ENCODE results near the gene FGF14.

Gene FGF14

DNA sequence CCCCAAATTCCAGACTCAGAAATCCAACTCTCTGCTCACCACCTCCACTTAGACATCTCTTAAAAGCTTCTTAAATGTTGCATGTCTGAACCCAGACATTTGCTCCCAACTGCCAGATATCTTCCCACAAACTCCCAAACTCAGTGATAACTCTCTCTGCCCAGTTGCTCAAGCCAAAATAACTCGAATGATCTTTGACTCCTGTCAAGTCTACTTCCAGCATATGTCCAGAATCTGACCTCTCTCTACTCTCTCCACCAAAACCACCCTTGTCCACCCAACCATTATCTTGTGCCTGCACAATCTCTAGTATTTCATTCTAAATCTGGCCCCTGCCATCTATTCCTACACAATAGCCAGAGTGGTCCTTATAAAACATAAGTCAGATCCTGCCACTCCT, 99.3 kb downstream of the FGF14 start:
- DNase-seq, result no peak

DNA sequence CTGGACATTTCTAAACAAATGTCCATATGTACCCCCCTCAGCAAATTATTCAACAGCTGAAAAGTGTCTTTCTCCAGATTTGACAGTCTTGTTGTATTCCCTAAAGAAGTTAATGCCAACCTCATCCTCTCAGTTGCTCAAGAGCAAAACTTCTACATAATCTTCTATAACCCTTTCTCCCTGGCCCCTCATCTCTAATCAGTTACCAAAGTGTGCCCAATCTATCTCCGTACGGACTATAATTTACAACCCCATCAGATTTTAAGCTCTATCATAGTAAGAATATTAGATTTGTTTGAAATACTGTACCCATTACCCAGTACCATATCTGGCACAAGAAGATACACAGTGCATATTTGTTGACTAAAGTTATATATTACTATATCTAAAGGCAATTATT, 101.5 kb downstream of the FGF14 start:
- no peak for DNase-seq

DNA sequence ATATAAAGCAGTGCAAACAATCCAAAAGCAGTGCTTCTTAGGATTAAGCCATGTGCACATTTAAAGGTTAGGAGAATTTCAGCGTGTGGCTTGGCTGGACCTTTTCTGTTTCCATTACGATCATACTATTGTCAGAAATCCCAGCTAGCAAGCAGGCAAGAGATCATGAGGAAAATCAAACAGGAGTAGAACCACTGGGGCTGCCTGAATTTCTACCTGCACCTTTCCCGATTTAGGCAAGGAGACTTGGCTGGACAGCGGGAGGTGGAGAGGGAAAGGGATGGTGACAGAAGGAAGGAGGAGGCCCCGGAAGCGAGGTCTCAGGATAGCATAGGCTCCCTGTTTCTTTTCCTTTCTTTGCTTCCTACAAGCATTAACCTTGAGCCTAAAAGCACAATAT, 102.5 kb downstream of the FGF14 start:
- DNase-seq, result no peak

DNA sequence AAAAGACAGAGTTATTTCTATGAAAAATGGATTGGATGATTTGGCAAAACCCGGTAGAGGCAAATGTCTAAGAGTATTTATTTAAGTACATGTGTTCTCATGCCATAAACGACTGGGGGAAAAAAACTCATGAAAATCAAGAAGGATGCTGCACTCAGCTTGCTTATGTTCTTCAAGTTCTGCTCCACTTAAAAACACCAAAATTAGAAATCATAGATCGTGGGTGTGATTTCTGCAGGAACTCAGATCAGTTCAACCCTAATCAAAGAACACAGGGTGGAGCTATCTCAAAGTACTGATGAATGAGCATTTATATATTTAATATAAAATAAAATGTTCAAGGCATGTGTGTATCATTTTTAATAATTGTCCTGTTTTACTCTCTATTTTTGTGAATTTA, 103.8 kb downstream of the FGF14 start:
- DNase-seq, result no peak

DNA sequence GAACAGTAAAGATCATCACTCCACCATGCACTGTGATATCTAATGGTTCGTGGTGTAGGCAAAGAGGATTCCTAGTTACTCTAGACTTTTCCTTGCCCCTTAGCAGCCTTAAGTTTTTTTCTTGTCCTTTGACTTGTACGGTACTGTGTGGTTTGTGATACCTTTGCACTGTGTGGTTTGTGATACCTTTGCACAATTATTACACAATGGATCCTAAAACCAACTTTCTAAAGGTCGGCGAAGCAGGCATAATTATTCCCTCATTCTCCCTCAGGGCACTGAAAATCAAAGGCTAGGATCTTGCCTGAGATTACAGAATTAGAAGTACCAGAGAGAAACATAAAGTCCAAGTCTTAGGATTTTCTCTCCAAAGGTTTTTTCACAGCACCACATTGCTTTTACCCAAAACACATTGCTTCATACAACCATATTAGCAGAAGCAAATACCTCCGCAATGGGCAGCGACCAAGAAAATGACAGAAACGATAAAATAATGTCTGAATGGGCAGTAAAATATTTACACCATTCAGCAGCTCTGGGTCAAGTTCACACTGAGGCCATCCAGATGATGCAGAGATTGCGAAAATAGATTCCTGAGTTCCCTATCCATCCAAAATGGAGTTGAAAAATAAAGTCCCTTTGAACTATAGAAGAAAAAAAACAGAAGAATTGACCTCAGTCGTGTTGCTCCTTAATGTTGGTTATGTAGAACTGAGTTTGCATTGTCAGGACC, 106.4 kb downstream of the FGF14 start:
- DNase-seq, result no peak

DNA sequence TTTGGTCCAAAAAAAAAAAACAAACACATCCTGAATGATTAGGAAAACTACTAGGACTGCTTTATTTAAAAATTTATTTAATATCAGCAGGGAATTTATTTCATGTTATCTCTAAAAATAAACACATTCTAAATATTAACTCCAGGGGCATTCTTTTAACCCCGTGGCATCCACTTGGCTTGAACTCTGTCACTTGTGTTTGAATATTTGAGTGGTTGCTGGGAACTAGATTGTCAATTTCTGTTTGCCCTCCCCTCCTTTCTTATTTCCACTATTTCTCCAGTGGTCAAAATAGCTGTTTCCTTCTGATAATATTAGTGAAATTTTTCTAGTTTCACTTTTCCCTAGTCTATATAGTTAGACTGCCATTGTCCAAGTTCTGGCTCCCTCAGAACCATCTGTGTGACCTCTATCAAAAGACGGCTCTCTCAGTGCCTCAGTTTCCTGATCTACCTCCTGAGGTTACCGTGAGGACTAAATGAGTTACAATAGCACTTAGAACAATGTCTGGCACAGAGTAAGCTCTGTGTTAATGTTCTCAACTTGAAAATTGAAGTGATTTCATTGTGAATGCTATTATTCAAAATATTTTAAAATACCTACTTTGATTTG, 107.3 kb downstream of the FGF14 start:
- no peak for DNase-seq

DNA sequence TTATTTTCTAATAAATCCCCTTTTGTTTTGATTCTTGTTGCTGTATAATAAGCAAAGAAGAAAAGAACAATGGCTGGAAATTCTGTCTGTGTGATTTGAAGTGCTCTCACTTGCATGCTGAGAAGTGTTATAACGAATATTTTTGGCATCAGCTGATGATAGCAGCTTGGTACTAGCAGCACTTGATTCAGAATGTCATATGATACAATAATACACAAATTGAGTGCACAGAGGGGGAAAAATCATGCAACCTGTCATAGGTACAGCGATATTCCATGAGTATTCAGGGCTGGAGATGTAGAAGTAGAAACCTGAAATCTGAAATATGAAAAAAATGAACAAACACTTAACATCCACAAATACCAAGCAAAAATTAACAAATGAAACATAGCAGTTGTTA, 108.1 kb downstream of the FGF14 start:
- no peak for DNase-seq

DNA sequence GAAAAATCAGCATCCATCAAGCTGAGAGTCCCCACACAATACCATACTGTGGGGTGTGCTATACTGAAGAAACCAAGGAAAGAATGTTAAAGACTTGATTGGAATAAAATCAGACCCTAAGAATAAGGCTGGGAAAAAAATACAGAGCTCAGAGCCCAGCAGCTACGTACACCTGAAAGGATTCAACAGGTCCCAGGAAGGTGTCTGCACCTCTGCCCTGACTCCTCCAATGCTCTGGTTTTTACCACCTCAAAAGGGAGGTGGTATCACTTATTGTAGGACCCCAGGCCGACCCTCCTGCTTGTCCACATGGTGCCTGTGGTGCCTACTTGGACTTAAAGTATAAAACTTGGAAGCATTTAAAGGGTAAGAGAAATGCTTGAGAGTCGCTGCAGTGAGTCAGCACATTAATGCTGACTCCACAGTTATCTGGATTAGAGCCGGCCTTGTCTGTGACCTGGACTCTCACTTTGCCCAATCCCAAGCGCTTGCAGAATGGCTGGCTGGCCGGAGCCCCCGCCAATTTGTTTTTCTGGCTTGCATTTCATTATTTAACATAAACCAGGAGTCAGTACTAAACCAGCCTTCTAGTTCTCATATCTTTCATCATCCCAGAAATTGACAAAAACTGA, 110.1 kb downstream of the FGF14 start:
- no peak for DNase-seq

DNA sequence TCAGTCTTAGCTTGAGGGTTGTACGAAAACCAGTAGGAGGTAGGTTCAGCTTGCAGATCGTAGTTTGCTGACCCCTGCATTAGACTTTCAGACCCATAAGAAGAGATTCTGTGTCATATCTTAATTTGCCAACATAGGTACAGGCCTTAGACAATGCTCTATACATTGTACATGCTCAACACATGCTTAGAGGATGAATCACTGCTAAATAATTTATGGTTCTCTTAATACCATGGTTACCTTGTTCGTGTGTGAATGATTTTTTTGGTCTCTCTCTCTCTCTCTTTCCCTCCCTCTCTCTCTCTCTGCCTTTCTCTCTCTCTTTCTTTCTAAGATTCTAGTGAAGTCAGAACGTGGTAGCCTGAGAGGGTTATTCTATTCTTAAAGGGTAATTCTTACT, 112.2 kb downstream of the FGF14 start:
- DNase-seq, result no peak

DNA sequence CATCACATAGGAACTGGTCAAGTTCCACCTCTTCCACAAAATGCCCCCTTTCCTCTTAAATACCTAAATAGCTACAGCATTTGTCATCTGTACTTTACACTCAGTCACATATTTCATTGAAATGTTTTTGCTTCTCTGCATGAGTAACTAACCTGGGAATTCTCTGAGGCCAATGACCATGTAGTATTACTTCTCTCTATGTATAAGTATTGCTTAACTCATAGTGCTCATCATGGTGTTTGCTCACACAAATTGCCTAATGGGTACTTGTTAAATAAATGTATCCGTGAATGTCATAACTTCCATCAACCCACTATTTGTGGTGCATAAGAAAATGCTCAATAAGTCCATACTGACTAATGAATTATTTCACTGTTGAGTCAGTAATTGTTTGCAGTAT, 115.5 kb downstream of the FGF14 start:
- DNase-seq, result no peak

DNA sequence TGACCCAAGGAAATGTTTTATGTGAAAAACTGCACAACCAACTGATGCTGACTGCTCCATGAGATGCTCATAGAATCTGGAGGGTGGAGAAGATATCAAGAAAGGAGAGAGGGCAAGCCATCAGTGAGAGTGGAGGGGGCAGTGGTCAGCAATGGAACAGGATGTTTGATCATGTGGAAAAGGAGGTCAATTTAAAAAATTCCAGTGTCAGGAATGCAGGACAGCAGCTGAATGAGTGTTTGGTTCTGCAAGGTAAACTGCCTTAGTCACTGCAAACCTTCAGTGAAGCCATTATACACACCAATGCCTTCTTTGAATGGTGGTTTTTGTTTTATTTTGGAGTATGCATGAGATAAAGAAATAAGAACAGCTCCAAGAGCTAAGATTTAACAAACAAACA, 121.5 kb downstream of the FGF14 start:
- no peak for DNase-seq

DNA sequence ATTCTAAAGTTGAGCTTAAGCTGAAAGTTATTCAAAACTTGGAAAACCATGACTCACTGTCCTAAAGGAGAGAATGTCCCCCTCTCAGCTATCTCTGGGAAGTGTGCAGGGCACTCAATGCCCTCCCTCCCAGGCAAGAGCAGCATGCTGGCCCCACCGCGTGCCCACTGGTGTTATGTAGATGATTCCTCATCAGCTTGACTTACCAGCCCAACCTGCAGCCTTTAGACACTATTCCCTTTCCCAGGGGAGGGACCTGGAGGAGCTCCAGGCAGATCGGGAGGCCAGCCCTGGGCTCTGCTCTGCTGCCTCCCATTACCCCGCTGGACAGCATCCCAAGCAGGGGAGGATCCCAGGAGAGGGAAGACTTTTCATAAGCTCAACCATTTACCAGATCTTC, 124.6 kb downstream of the FGF14 start:
- no peak for DNase-seq

DNA sequence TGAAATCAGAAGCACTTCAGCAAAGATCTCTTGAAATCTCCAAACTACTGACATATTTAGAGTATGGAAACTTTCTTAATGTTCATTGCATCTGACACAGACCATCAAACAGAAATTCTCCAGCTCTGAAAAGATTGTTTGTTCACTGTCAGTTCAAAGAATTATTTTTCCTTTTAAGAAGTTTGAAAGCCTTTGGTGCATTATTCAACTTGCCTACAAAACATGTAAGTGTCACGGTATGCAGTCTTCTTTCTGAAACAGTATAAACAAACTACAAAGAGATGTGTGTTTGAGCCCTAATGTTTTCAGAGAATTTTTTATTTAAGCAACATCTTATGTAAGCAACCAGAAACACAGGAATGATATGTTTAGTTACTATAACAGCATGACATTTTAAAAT, 125.4 kb downstream of the FGF14 start:
- no peak for DNase-seq

DNA sequence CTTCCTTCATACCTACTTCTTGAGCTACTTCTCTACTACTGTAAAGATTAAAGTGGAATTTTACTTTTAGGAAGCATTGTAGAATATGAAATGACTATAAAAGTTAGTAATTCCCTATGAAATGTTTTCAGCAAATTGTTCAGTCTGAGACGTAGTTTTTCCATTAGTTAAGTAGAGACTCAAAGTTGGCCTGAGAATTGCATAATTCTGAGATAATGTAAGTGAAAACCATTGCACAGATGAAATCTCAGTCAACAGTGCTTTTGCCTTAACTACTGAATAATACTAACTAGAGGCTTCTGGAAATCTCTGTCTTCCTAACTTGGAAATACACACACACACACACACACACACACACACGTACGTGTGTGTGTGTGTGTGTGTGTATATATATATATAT, 125.9 kb downstream of the FGF14 start:
- no peak for DNase-seq

DNA sequence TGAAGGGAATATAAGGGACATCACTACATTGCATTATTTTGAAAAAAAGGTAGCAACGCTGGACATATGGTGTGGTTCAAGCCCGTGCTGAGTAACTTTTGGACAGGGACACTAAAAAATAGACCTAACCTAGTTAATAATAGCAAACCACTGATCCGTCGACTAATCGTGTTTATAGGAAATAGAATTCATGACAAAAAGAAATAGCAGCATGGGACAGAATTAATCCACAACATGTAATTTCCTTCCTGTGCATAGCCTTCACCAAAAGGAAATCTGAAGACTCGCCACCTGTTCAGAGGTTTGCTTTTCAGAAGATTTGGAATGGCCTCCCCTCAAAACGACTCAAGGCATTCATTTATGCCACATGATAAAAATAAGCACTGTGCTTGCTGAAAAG, 128.7 kb downstream of the FGF14 start:
- no peak for DNase-seq

DNA sequence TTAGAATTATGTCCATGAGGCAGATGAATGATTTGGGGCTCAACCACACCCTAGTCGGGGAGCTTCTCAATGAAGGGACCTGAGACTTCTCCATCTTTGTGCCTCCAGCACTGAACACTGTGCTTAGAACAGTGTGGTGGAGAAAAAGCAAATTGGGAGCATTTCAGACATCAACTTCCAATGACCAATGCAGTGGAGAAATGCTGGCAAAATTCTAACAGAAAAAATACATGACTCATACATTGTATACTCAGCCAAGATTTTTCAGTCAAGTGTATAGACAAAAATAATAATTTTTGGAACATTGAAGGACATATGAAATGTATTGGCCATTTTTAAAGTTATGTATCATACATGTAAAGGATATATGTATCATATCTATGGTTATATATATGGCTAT, 134.7 kb downstream of the FGF14 start:
- no peak for DNase-seq

DNA sequence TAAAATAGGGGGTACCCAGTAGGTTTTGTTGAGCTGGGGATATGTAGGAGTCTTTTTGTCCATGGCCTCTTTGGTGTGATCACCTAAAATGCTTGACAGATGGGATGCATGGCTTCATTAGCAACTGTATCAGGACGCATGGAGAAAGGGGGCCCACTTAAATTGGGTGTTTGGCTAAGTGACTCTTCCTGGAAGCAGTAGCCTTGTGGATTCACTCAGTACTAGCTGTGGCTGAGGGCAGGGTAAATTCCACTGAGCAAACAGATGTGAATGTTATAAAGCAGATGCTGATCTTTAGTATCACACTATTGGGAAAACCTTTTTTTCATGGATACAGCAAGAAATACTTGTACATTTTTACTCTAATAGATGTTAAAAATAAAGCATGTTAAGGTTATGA, 140.0 kb downstream of the FGF14 start:
- DNase-seq, result no peak

DNA sequence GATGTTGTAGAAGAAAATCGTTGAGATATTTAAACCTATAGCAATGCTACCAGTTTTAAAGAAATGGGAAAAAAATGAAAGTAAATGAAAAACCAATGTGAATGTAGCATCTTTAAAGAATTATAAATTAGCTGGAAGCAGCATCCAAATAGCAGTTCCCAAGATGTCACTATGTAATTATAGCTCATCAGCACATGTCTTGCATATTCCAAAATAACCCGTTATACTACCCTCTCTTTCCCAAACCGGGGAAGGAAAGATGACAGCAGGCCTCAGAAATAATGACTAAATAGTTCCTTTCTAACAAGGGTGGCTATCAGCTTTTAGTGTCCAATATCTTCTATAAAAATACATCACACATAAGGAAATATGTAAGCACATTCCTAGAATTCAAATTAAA, 140.5 kb downstream of the FGF14 start:
- no peak for DNase-seq

DNA sequence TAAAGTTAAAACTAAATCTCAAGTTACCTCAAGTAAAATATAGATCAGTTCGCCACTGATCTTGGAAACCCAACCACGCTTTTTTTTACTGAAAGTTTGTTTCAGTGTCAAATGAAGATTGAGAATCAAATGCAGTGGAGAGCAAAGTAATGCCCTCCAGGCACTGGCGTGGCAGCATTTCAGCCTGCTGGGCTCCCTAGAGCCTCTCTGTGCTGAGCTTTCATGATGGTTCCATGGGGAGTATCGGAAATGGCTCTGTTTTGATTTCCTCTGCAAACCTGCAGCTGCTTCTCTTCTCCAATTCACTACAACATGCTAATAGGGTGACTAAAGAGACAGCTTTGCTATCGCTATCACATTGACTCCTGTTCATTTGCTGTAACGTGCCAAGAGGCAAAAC, 141.6 kb downstream of the FGF14 start:
- DNase-seq, result no peak

DNA sequence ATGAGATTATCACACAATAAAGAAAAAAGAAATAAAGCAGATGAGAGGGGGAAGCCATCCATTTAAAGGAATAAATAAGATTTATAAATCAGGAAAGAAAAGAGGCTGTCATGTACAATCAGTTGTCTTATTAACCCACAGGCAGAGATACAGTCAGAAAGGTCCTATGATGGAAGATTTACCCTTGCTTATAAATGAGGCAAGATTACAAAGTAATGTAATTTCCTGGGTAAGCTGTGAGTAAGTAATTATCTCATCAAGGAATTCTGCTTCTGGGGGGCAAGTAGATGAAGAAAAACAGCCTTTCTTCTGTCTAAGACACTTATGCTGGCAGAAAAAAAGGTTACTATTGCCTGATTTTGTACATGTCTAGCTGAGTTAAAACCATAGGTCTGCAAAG, 146.4 kb downstream of the FGF14 start:
- no peak for DNase-seq

DNA sequence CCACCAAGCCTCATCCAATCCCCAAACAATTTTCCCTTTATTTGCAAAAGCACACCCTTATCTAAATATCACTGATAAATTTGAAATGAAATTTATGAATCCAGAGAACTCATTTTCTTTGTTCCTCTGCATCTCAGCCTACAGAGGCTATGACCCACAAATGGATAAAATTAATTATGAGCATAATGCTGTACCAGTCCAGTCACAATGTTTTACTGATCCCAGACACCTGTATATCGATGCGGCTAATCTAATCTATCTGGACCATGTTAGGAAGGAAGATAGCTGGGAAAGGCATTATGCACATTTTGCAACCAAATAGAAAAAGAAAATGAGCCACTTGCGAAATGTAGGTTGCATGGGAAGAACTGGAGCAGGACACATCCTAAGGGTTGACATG, 150.0 kb downstream of the FGF14 start:
- no peak for DNase-seq

DNA sequence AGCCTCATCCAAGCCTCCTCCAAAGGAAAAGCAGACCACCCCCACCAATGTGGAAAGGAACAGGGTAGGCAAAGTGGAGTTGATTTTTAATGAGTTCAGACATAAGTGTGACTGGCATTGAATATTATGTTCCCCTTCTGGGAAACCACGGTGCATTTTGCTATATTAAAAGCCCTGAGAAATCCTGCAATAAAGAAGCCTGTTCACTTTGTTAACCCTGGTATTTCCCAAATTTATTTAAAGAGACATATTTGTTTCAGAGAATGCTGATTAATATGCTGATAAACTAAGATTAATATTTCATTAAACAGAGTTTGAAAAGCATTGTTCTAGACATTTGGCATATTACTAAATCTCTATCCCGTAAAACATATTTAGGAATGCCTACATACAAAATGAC, 151.4 kb downstream of the FGF14 start:
- no peak for DNase-seq

DNA sequence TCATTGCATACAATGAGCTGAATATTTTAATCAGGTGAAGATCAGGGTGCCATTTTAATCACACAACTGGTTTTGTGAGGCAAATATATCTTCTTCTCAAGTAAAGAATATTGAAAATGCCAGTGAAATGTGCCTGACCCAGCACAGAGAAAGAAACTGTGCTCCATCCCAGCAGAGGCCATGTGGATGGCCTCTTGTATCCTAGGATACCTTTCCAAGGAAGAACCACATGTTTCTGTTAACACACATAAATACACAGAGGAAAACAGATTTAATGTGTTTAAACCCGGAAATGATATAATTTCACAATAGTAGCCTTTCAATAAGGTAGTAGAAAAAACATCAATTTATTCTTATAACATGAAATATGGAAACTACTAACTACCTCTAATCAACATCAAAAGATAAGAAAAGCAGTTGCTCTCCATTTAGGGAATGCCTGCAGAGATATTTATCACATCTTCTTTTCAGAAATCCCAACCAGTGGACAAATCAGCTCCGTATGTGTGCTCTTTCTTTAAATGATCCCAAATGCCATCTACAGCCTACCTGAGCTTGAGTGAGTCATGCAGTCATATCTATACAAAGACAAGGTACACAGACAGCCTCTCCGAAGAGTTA, 157.1 kb downstream of the FGF14 start:
- DNase-seq, result no peak

DNA sequence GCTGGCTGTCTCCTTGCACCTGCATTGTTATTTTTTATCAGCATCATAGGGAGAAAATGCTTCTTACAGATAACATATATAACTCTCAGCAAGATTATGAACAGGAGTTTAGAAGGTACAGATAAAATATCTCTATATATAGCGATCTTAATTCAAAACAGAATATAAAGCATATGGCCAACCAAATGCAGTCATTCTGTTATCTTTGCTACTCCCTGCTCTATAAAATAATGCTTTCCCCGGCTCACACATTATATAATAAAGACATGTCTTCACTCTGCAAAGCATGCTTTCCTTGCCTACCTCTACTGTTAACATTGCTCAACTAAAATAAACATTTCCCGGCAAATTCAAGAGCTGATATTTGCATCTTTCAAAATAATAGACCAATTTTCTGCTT, 161.7 kb downstream of the FGF14 start:
- DNase-seq, result no peak

Measured in inflammatory macrophage treated with lipopolysaccharide for 1 hour (primary cell).